GM20000 (cell line): ENCODE results near the gene SLC25A26.
"Not testable (repeated sequence)": the region's sequence is repeated elsewhere in the genome, so short reads cannot be mapped to it uniquely, and the experiment has no call there.

Source experiments
- DNase-seq: peaks from one replicate; pipeline ENCODE4 v3.0.0; 2012; ENCODE audit warnings: low spot score
- CTCF ChIP-seq: IDR thresholded peaks from 2 replicates; pipeline ENCODE4 v1.5.1; 2012; ENCODE audit warnings: mild to moderate bottlenecking, control low read depth; ENCODE audit errors: extremely low read depth, missing control alignments

Gene SLC25A26

GRCh38 chr3:66267906-66268305, 47.1 kb downstream of the SLC25A26 start:
- no peak for DNase-seq
- no peak for TF ChIP-seq CTCF

GRCh38 chr3:66268864-66269263, 48.1 kb downstream of the SLC25A26 start:
- TF ChIP-seq CTCF = no peak
- DNase-seq = no peak

- TF ChIP-seq CTCF = no peak
- DNase-seq = no peak
These were observed 48.6 kb downstream of the SLC25A26 start for GRCh38 chr3:66269411-66269810.

GRCh38 chr3:66270288-66270687, 49.5 kb downstream of the SLC25A26 start:
- DNase-seq = no peak
- no peak for TF ChIP-seq CTCF

GRCh38 chr3:66270701-66271100, 49.9 kb downstream of the SLC25A26 start:
- no peak for DNase-seq
- no peak for TF ChIP-seq CTCF

GRCh38 chr3:66271231-66271630, 50.4 kb downstream of the SLC25A26 start:
- no peak for TF ChIP-seq CTCF
- no peak for DNase-seq

- TF ChIP-seq CTCF = no peak
- no peak for DNase-seq
These were observed 51.2 kb downstream of the SLC25A26 start for GRCh38 chr3:66272016-66272415.

- not testable (repeated sequence) for DNase-seq
These were observed 54.0 kb downstream of the SLC25A26 start for GRCh38 chr3:66274837-66275236.
